Tibial artery (tissue), 4 donors: Measurements from ENCODE around the gene RPL28.
"Not testable (repeated sequence)": the region's sequence is repeated elsewhere in the genome, so short reads cannot be mapped to it uniquely, and the experiment has no call there.

Experiments used
- DNase-seq, 2 donors: peaks; one replicate each; pipeline ENCODE4 v3.0.0-alpha.2; 2019
- H3K27ac ChIP-seq, 2 donors: fragments of 200-600 bp; sonication (generic) in 1 of 2; 1 replicate in 1 of 2; 2 replicates in 1 of 2; pipeline ENCODE4 v1.5.1; 2018 to 2019; ENCODE audit warnings: mild to moderate bottlenecking in 1 of 2
- H3K27me3 ChIP-seq, 2 donors: fragments of 200-600 bp; sonication (generic) in 1 of 2; one replicate each; pipeline versions ENCODE4 v1.5.1 to v1.6.0; 2016 to 2019
- H3K36me3 ChIP-seq, 3 donors: fragments of 200-600 bp; sonication (generic) in 2 of 3; one replicate each; pipeline ENCODE4 v1.5.1; 2016 to 2019; ENCODE audit warnings: mild to moderate bottlenecking in 2 of 3
- H3K4me1 ChIP-seq, 4 donors: fragments of 200-600 bp; sonication (generic) in 2 of 4; 1 replicate in 3 of 4; 2 replicates in 1 of 4; pipeline ENCODE4 v1.5.1; 2016 to 2019
- H3K4me3 ChIP-seq, 2 donors: fragments of 200-600 bp; sonication (generic) in 1 of 2; 1 replicate in 1 of 2; 2 replicates in 1 of 2; pipeline ENCODE4 v1.5.1; 2018 to 2019; ENCODE audit warnings: mild to moderate bottlenecking in 2 of 2
- H3K9me3 ChIP-seq, 3 donors: fragments of 200-600 bp; sonication (generic) in 1 of 3; one replicate each; pipeline ENCODE4 v1.5.1; 2016 to 2019
- intact Hi-C: fragments of 100-400 bp; cut with DNase I; formaldehyde crosslinking; loops from one replicate; pipeline ENCODE4 v1.15.0; 2023; ENCODE audit warnings: low total_unique reads
- TF ChIP-seq, protein P1 (sequence below), 2 experiments: fragments of 200-600 bp in 1 of 2; fragments of 450-650 bp in 1 of 2; IDR thresholded peaks; one replicate each; pipeline ENCODE4 v1.5.1; 2017 to 2019; ENCODE audit warnings: antibody characterized with exemption in 2 of 2, mild to moderate bottlenecking in 1 of 2, moderate library complexity in 1 of 2

The RPL28 gene

GRCh38 chr19:55444646-55445045 is 58.9 kb downstream of the RPL28 start:
- H3K9me3 ChIP-seq: no peaks in the 10 kb centered on the region
- intact Hi-C loops: no loop called here
- no peak for DNase-seq
- peaks cover 0 to 79% of the 10 kb centered on the region in 2 donors for H3K27me3 ChIP-seq
- no peaks in the 10 kb centered on the region for H3K36me3 ChIP-seq
- TF ChIP-seq, protein P1, sequence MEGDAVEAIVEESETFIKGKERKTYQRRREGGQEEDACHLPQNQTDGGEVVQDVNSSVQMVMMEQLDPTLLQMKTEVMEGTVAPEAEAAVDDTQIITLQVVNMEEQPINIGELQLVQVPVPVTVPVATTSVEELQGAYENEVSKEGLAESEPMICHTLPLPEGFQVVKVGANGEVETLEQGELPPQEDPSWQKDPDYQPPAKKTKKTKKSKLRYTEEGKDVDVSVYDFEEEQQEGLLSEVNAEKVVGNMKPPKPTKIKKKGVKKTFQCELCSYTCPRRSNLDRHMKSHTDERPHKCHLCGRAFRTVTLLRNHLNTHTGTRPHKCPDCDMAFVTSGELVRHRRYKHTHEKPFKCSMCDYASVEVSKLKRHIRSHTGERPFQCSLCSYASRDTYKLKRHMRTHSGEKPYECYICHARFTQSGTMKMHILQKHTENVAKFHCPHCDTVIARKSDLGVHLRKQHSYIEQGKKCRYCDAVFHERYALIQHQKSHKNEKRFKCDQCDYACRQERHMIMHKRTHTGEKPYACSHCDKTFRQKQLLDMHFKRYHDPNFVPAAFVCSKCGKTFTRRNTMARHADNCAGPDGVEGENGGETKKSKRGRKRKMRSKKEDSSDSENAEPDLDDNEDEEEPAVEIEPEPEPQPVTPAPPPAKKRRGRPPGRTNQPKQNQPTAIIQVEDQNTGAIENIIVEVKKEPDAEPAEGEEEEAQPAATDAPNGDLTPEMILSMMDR (IDR thresholded peaks at IDR 0.05): no peak
- H3K4me1 ChIP-seq: peaks cover 0 to 22% (median 9%) of the 10 kb centered on the region in 4 donors
- H3K27ac ChIP-seq: no peak overlapping the region
- H3K4me3 ChIP-seq: no peak overlapping the region

GRCh38 chr19:55446060-55446459 is 60.3 kb downstream of the RPL28 start:
- DNase-seq: no peak
- no peak overlapping the region for H3K27ac ChIP-seq
- intact Hi-C loops: no loop called here
- peaks cover under 1 to 75% of the 10 kb centered on the region in 2 donors for H3K27me3 ChIP-seq
- no peaks in the 10 kb centered on the region for H3K9me3 ChIP-seq
- no peaks in the 10 kb centered on the region for H3K36me3 ChIP-seq
- TF ChIP-seq, protein P1 (IDR thresholded peaks at IDR 0.05): no peak
- H3K4me3 ChIP-seq: no peak overlapping the region
- peaks cover 0 to 18% (median 8%) of the 10 kb centered on the region in 4 donors for H3K4me1 ChIP-seq

DNA sequence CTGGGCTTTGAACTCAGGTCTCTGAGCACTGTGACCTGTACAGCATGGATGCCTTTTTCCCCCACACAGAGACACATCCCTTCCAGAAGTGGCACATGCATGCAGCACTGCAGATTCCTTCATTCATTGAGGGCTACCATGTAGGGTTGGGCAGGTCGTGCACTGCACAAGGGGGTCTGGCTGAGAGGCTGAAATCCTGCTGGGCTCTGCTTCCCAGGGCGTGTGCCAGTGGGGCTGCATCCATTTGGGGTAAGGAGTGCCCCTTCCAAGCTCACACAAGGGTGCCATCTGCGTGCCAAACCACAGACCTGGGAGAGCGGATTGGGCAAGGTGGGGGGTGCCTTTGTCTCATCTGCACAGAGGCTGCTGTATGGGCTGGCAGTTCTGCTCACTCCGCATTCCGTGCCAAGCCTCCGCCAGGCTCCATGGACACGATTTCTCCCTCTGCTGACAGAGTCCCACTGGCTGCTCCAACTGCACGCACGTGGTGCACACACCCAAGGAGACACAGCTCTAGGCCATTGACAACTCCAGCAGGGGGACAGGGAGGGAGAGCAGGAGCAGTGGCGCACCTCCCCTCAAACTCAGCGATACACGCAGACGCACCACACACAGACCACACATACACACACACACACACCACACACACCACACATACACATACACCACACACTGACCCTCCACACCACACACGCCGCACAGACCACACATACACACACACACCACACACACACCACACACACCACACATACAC is 61.9 kb downstream of the RPL28 start:
- H3K36me3 ChIP-seq: no peaks in the 10 kb centered on the region
- H3K4me1 ChIP-seq: peaks cover 0 to 22% (median 16%) of the 10 kb centered on the region in 4 donors
- TF ChIP-seq, protein P1 (IDR thresholded peaks at IDR 0.05): no peak
- no peaks in the 10 kb centered on the region for H3K9me3 ChIP-seq
- H3K27me3 ChIP-seq: peaks cover 8 to 75% of the 10 kb centered on the region in 2 donors
- H3K4me3 ChIP-seq: no peak overlapping the region
- no peak overlapping the region for H3K27ac ChIP-seq
- intact Hi-C loops: no loop called here
- DNase-seq: no peak

GRCh38 chr19:55448175-55448490 is 62.4 kb downstream of the RPL28 start:
- Histone ChIP-seq H3K27me3 (peaks cover 8 to 75% of the 10 kb centered on the region in 2 donors), H3K4me1 (peaks cover 0 to 21% (median 19%) of the 10 kb centered on the region in 4 donors)
- H3K9me3 ChIP-seq, DNase-seq, H3K27ac ChIP-seq, H3K36me3 ChIP-seq, H3K4me3 ChIP-seq, intact Hi-C loops: not testable (repeated sequence)

DNA sequence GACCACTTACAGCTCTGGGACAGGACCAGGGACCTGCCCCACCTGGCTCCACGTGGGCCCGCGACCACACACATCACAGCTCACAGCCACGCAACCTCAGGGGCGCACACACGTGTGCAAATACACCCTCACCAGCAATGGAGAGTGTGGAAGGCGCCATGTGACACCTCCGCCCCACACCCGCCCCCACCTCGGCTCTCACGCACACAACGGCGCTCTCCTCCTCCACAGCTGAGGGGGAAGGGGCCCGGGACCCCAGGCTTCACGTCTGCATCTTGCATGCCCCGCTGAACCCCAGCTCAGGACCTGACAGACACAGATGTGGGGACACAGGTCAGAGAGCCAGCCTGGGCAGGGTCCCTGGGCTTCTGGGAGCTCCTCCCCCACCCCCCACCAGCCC is 63.7 kb downstream of the RPL28 start:
- peaks cover 8 to 64% of the 10 kb centered on the region in 2 donors for H3K27me3 ChIP-seq
- H3K27ac ChIP-seq: no peak overlapping the region
- TF ChIP-seq, protein P1 (IDR thresholded peaks at IDR 0.05): no peak
- no peaks in the 10 kb centered on the region for H3K9me3 ChIP-seq
- intact Hi-C loops: no loop called here
- DNase-seq: no peak
- no peak overlapping the region for H3K4me3 ChIP-seq
- peaks cover 0 to 4% (median 0%) of the 10 kb centered on the region in 3 donors for H3K36me3 ChIP-seq
- H3K4me1 ChIP-seq: peaks cover 0 to 22% (median 19%) of the 10 kb centered on the region in 4 donors

DNA sequence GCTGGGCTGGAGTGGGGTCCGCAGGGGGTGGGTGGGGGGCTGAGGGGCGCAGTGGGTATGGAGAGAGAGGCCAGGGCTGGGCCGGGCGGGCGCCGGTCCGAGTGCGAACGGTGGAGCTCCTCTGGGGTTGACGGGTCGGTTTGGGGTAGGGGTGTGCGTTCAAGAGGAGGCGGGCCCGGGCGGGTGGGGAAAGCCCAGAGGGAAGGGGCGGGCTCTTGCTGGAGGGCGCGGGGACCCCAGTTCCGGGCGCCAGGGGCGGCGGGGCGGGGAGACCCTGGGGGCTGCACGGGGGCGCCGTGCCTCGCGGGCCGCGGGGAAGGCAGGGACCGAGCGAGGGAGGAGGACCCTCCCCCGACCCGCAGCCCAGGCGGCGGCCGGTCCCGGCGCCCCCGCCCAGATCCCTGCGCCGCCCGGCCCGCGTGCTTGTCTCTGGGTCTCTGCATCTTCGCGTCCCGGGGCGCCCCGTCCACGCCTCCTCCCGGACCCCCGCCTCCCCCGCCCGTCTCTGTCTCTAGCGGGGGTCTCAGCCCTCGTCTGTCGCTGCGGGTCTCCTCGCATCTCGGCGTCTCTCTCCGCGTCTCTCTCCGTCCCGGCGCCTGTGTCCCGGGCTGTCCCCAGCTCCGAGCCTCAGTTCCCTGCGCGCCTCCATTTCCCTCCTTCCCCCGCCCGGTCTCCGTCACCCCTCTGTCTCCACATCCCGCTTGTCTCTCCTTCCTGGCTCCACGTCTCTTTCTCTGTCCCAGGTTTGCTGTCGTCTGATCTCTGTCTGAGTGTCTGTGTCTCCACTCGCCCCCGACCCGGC is 65.6 kb downstream of the RPL28 start:
- intact Hi-C loops: no loop called here
- DNase-seq: no peak
- H3K4me1 ChIP-seq: peaks cover 0 to 22% (median 19%) of the 10 kb centered on the region in 4 donors
- TF ChIP-seq, protein P1 (IDR thresholded peaks at IDR 0.05): no peak
- H3K36me3 ChIP-seq: peaks cover 0 to 23% (median 16%) of the 10 kb centered on the region in 3 donors
- no peaks in the 10 kb centered on the region for H3K9me3 ChIP-seq
- H3K4me3 ChIP-seq: no peak overlapping the region
- H3K27ac ChIP-seq: no peak overlapping the region
- H3K27me3 ChIP-seq: peaks cover 8 to 48% of the 10 kb centered on the region in 2 donors
